ENCODE results near the gene RPL19.

DNA sequence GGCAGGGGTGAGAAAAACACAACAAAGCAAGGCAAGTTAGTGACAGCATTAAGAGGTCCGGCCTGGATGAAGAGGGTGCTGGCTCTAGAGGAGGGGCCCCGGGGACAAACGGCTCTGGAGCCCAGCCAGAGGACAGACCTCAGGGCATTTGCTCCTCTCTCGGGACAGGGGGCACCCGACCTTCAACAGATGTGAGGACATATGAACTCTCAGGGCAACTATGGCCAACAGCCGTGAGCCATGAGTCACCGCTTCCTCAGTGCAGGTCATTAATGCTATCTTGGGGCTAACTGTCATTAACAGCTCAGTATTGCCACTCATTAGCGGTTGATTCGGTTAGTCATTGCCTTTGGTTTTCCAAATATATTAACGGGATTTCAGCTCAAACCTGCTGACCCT is 24.4 kb upstream of the RPL19 start:
- TF ChIP-seq, protein P1, sequence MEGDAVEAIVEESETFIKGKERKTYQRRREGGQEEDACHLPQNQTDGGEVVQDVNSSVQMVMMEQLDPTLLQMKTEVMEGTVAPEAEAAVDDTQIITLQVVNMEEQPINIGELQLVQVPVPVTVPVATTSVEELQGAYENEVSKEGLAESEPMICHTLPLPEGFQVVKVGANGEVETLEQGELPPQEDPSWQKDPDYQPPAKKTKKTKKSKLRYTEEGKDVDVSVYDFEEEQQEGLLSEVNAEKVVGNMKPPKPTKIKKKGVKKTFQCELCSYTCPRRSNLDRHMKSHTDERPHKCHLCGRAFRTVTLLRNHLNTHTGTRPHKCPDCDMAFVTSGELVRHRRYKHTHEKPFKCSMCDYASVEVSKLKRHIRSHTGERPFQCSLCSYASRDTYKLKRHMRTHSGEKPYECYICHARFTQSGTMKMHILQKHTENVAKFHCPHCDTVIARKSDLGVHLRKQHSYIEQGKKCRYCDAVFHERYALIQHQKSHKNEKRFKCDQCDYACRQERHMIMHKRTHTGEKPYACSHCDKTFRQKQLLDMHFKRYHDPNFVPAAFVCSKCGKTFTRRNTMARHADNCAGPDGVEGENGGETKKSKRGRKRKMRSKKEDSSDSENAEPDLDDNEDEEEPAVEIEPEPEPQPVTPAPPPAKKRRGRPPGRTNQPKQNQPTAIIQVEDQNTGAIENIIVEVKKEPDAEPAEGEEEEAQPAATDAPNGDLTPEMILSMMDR (IDR thresholded peaks at IDR 0.05; ENCODE audit: low read depth, low read length, missing input control), result no peak
- TF ChIP-seq TAF1 (conservative IDR thresholded peaks at IDR 0.05), result no peak
- no peak for TF ChIP-seq MAX (IDR thresholded peaks at IDR 0.05)
- TF ChIP-seq FOXA2 (IDR thresholded peaks at IDR 0.05), result no peak
- TF ChIP-seq FOXA1 (IDR thresholded peaks at IDR 0.05), result no peak
- TF ChIP-seq, protein P2, sequence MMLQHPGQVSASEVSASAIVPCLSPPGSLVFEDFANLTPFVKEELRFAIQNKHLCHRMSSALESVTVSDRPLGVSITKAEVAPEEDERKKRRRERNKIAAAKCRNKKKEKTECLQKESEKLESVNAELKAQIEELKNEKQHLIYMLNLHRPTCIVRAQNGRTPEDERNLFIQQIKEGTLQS (IDR thresholded peaks at IDR 0.05), result no peak
- no peak for TF ChIP-seq RXRA (IDR thresholded peaks at IDR 0.05)

Measured in liver (tissue), 3 donors.